Measurements from ENCODE around the gene CRIM1.
"Not testable (repeated sequence)": the region's sequence is repeated elsewhere in the genome, so short reads cannot be mapped to it uniquely, and the experiment has no call there.

The CRIM1 gene

DNA sequence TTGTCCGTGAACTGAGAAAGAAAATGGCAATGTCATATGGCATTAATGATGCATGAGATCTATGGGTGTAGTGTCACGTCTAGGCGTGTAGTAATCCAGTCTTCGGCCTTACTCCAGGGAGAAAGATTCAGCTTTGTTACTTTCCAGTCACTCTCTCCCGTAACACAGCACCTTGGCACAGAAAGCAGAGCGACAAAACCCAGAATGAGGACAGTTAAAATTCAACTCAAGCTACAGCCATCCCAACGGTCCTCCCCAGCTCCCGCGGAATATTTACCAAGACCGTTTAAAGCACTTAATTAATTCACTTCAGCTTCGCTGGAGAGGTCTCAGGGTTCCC, 797 bp upstream of the CRIM1 start:
- DNase-seq (ENCODE audit: low read depth) = no peak

- no peak for DNase-seq (ENCODE audit: low read depth)
Measured at GRCh38 chr2:36355890-36356297, 316 bp downstream of the CRIM1 start.

DNA sequence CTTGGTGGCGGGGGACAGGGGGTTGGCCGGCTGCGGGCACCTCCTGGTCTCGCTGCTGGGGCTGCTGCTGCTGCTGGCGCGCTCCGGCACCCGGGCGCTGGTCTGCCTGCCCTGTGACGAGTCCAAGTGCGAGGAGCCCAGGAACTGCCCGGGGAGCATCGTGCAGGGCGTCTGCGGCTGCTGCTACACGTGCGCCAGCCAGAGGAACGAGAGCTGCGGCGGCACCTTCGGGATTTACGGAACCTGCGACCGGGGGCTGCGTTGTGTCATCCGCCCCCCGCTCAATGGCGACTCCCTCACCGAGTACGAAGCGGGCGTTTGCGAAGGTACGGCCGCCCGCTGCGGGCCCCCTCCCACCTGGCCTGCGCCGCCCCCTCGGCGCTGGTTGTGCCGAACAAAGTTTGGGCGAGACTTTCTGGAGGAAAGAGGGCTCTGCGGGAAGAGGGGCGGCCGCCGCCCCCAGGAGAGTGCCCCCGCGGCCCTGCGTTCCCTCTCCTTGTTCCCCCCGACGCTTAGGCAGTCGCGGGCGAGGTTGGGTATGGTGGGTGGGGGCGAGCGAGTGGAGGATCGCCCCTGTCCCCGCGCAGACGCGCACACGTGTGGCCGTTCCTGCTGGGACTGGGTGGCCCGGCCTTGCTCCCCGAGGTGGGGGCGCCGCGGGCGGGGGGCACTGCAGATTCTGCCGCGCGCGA, 866 bp downstream of the CRIM1 start:
- no peak for DNase-seq (ENCODE audit: low read depth)

DNA sequence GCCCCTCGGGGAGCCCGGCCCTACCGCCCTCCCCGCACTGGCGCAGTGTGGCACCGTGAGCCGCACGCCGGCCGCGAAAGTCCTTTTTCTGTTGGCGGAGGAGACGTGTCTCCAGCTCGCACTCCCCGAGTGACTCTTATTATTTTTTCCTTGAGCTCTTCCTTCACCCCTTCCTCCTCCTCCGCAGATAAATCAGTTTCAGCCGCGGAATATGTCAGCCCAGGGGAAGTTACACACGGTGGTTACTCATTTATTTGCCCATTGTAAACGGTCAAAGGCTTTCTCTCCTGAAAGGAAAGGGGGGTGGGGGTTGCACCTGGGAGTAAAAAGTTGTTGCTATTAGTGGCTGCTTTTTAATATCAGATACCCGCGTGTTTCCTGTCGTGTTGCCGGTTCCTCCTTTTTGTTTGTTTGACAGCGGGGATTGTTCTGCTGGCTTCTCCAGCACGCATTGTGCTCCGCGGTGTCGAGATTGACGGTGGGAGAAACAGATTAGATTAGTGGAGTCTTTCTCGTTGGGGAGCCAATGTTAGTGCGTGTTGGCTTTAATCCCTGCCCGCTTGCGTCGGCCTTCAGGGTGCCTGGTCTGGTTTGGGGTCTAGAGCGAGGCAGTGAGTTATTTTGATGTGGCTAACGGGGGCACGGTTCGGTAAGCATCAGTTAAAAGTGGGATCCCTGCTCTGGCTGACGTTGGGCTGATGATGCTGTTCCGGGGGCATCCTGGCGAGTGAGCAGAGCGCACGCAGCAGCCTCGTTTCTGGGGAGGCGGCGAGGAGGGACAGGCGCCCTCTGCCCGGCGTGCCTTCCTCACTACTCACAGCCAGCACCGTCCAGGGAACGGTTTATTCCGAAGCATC, 1.6 kb downstream of the CRIM1 start:
- DNase-seq (ENCODE audit: low read depth) = no peak

- DNase-seq (ENCODE audit: low read depth) = no peak
Measured at GRCh38 chr2:36357847-36358659, 2.5 kb downstream of the CRIM1 start.

DNA sequence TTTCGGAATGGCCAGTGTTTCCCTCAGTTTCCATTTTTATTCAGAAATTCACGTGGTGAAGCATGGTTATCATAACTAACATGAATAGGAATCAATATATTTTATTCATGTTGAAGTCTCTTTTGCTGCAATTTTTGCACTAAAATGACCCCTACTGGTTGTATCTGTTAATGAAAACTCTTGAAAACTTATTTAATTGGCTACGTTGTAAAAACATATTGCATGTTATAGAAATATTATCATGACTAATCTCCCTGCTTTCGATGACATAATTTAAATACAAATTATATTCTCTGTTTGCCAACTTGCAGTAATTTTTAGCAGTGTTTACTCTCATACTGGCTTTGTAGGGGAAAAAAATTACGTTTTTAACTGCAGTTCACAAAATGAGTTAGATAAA, 3.5 kb downstream of the CRIM1 start:
- no peak for DNase-seq (ENCODE audit: low read depth)

DNA sequence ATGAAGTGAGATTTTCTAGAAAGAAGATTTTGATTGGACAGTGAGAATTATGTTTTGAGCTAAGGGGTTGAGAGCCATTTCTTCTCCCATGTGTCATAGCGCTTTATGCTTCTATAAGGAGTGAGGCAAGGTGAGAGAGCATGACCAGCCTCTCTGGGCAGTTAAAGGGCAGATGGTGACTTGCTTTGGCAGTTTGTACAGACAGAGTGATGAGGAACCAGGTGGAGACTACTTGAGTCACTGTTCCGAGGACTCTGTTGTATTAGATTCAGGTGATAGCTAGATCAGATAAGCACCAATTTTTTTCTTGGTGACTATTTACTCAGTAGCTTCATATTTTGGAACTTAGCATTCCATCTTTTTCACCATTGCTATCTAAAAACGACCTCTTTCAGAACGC, 4.5 kb downstream of the CRIM1 start:
- DNase-seq (ENCODE audit: low read depth) = no peak

DNA sequence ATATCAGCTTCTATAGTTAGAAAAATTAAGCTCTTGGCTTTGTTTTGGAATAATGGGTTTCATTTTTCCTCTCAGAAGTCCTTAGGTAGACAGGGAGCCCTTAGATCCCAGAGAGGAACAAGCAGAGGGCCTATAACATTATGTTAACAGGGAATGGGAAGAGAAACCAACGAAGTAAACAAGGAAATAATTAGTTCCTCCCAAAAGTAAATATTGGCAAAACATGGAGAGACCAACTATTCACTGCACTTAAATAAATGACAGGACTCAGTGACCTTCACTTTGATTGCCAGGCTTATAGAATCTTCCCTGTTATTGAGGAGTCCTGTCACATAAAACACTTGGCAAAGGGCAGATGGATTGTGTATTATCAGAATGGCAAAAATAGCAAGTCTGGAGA, 5.3 kb downstream of the CRIM1 start:
- DNase-seq (ENCODE audit: low read depth) = no peak

- DNase-seq (ENCODE audit: low read depth) = no peak
Measured at GRCh38 chr2:36361396-36361795, 5.8 kb downstream of the CRIM1 start.

- DNase-seq (ENCODE audit: low read depth) = no peak
Measured at GRCh38 chr2:36362291-36362690, 6.7 kb downstream of the CRIM1 start.

DNA sequence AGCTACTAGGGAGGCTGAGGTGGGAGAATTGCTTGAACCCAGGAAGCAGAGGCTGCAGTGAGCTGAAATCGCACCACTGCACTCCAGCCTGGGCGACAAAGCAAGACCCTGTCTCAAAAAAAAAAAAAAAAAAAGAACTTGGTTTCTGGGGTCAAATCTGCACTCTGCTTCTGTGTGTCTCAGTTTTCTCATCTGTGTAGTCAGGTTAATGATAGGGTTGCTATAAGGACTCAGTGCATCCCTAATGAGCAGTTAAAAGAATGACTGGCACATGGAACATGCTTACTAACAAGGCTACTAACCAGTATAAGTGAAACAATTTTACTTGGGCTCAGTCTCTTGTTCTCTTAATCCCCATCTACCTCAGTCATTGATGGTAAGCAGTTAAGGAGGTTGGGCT, 7.5 kb downstream of the CRIM1 start:
- not testable (repeated sequence) for DNase-seq (ENCODE audit: low read depth)

- DNase-seq (ENCODE audit: low read depth) = no peak
Measured at GRCh38 chr2:36366491-36367120, 11.0 kb downstream of the CRIM1 start.

- no peak for DNase-seq (ENCODE audit: low read depth)
Measured at GRCh38 chr2:36367486-36367885, 11.9 kb downstream of the CRIM1 start.

- no peak for DNase-seq (ENCODE audit: low read depth)
Measured at GRCh38 chr2:36367895-36368353, 12.3 kb downstream of the CRIM1 start.

DNA sequence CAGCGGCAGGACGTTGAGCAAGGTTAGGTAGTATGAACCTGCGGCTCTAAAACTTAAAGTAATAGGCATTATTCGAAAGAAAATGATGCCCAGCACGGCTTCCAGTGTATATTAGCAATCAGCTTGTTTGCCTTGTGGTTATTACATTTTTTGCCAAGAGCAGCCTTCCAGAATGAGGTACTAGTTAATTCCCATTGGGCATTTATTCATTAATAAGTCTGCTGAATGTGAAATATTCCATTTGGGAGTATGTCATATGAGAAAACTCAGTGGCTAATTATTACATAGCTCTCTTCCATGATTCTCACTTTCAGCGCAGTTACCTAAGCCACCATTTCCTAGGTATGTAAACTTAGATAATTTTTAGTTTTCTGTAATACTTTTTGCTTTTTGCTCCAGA, 12.9 kb downstream of the CRIM1 start:
- no peak for DNase-seq (ENCODE audit: low read depth)

DNA sequence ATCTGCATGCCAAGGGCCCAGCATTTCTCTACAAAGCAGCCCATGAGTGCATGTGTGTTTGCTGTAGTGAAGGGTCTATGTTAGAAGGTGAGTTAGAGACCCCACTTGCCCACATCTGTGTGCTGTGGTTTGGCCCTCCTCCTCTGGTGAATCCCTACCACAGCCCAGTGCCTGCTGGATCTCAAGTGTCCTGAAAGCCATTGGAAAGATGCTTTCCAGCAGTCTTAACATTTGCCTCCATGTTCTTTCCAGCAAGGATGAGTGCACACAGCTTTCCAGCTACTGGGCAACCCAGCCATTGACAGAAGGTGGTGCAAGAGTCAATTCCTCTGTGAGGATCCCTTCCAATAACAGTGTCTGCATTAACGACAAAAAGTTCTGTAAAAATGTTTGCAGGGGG, 13.6 kb downstream of the CRIM1 start:
- DNase-seq (ENCODE audit: low read depth) = no peak

GRCh38 chr2:36369716-36370115, 14.1 kb downstream of the CRIM1 start:
- DNase-seq (ENCODE audit: low read depth) = no peak

DNA sequence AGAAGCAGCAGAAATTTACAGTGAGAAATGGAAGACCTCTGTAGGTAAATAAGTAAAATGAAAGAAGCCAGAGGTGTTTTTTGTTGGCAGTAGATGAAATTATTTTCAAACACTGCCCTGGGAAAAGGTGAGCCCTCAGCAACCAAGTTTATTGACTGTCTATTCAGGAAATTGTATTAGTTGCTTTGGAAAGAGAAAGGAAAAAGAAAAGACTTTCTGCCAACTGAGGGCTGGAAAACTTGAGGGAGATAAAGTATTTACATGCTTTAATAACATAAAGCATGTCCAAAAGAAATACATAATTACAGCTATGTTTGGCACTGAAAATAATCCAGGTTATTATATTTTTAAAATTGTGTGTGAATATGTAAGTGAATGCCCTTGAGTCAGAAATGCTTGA, 14.7 kb downstream of the CRIM1 start:
- no peak for DNase-seq (ENCODE audit: low read depth)

- no peak for DNase-seq (ENCODE audit: low read depth)
Measured at GRCh38 chr2:36371070-36371874, 15.7 kb downstream of the CRIM1 start.

DNA sequence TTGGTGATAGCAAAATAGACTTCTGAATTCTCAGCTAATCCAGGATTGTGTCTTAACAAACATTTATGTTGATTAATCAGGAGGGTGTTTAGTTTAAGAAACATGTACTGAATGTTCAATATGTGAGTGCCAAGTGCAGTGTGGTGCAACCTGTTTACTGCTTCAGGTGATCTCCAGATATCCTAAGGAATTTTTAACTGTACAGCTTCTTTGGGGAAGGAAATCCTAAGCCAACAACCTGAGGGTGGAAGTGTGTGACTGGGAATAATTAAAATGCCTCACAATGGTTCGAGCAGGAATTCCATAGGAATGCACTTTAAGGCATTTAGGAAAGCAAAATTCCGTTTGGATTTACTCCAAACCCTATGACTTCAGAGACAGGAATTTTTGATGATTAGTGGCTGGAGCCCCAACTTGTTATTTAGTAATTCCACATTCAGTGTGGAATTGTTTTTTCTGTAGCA, 16.4 kb downstream of the CRIM1 start:
- DNase-seq (ENCODE audit: low read depth) = peak; percentile 74
